Stimulated activated CD8-positive, alpha-beta memory T cell treated with anti-CD3 and anti-CD28 coated beads, Interleukin-4, amount 100 ng/mL, for 1 hour (primary cell): Measurements from ENCODE around the gene SHROOM3.
"Not testable (repeated sequence)": the region's sequence is repeated elsewhere in the genome, so short reads cannot be mapped to it uniquely, and the experiment has no call there.

Experiments used
- DNase-seq, 2 donors: peaks; one replicate each; pipeline ENCODE4 v3.0.0-alpha.2; 2020; ENCODE audit warnings: low read depth in 2 of 2, low spot score in 1 of 2

The SHROOM3 gene

DNA sequence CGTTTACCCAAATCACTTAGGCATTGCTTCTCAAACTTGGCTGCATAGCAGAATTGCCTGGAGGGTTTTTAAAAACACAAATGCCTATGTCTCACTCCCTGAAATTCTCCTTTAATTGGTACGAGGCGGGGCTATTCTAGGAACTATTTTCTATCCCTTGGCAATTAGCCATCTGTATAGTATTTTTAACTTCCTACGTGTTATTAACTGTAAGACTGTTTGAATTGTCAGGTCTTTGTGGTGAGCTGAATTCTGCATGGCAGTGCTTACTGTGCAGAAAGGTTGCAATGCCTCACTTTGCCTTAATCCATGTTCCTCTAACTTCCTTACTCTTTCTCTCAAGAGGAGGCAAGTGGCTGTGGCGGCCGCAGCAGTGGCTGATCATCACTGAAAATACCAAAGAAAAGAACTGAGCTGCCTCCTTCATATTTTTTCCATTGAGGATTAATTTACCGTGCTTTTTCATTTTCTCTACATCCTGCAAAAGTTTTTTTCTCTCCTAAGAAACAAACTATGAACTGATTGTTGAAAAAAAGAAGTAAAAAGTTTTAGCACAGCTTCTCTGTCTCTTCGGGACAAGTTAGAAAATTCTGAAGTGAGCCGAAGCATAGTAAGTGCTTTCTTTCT is at the start of gene SHROOM3:
Gene SHROOM3, plus strand, starts transcription at position 329 of the 627 bp plus-strand sequence. CDS start 824 bp downstream, outside the sequence.
- DNase-seq: no peak

DNA sequence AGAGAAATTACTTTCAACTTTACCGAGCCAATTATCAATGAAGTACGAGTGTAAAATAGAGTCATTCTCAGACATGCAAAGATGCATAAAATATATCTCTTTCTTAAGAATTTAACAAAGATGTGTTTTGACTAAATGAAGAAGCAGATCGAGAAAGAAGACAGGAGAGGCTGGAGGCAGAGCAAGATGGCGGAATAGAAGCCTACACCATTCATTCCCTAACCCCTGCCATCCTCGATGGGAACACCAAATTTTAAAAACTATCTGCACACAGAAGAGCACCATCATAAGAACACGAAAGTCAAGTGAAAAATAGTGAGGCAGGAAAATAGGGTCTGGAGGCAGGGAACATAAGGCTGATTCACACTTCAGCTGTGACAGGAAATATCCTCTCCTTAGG is 49.1 kb upstream of the SHROOM3 start:
- no peak for DNase-seq

DNA sequence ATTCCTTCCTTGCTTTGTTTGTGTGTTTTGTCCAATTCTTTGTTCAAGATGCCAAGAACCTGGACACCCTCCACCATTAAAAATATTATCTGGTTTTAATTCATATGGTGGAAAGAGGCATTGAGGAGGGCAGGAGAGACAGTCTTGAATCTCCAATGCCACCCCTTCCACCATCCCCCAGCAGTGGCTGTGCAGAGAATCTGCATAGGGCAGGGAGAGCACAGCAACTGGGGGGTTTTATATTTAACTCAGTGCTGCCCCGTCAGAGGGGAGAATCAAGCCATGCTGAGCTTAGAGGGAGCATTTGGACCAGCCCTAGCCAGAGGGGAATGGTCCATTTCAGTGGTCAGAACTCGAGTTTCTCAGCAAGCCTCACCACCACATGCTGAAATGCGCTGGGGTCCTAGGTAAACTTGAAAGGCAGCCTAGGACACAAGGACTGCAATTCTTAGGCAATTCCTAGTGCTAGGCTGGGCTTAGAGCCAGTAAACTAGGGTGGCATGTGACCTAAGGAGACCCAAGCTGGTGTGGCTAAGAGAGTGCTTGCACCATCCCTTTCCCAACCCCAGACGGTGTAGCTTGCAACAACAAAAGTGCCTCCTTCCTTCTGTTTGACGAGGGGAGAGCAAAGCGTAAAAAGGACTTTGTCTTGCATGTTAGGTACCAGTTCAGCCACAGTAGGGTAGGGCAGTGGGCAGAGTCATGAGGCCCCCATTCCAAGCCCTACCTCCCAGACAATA is 48.3 kb upstream of the SHROOM3 start:
- no peak for DNase-seq

DNA sequence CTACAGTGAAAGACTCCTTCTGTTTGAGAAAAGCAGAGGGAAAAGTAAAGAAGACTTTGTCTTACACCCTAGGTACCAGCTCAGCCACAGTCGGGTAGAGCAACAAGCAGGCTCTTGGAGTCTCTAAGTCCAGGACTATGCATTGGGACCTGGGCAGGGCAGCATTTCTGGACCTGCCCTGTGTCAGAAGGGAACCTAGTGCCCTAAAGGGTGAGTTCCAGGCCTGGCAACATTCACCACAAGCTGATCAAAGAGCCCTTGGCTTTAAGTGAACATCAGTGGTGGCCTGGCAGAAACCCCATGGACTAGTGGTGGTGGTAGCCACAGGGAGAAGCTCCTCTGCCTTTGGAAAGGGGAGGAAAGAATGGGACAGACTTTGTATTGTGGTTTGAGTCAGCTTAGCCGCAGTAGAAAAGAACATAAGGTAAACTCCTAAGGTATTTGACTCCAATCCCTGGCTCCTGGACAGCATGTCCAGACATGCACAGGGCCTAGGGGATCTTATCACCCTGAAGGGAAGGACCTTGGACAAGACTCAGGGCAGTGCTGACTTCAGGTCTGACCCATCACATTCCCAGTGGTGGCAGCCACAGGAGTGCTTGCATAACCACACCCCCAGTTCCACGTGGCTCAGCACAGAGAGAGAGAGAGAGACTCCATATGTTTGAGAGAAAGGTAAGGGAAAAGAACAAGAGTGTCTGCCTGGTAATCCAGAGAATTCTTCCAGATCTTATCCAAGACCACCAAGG is 46.7 kb upstream of the SHROOM3 start:
- no peak for DNase-seq

DNA sequence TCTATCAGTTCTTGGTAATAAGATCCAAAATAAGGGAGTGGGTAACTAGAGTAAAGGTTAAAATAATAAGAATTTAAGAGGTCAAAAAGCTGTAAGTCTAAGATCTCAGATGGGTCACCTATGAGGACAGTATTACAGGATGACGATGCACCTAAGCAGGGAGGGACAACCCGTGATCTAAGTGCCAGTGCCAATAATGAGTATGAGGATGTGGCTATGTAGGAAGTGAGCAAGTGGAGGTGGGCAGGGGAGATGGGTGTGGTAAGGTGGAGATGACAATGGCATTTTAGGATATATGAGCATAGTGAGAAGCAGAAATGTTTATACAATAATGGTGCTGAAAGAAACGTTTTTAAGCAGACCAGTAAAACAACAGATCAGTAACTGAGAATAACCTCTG is 33.4 kb upstream of the SHROOM3 start:
- no peak for DNase-seq

DNA sequence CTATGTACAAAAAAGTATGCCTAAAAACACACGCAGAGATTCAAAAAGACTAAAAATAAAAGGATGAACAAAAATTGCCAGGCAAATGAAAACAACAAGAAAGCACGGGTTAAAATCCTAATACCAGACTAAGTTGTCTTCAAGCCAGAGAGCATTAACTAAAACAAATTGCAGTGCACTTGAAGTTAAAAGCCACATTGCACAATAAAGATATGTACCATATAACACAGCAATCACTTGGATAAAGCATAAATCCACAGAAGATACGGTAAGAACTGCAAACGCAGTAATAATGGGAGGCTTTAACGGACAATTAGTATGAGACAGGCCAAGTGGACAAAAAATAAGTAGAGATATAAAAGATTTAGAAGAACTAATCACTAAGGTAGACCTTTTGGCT is 28.9 kb upstream of the SHROOM3 start:
- no peak for DNase-seq

DNA sequence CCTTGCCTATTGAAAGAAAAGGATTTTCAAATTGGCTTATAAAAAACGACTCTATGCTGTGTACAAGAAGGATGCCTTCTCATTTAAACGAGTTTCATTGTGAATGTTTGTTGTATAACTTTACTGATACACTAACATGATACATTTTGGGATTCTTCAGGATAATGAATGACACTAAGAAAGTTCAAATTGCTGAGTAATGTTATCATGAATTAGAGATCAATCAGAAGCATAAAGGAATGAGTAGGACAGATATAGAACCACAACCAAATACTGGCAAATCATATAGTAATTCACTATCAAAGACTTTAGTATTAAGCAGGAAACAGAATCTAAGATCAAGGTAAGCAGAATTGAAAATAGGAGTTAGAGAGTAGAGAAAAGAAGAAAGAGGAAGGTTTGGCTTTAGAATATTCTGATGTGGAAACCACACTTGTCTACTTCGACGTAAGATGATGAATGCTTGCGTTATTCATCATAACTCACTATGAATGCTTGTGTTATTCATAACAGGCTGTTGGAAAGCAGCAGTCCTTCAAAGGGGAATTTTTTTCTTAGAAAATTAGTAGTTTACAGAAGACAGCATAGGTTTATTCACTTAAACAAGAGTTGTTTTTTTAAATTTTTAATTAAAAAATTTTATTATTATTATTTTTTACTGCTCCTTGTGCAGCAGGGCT is 27.4 kb upstream of the SHROOM3 start:
- no peak for DNase-seq

DNA sequence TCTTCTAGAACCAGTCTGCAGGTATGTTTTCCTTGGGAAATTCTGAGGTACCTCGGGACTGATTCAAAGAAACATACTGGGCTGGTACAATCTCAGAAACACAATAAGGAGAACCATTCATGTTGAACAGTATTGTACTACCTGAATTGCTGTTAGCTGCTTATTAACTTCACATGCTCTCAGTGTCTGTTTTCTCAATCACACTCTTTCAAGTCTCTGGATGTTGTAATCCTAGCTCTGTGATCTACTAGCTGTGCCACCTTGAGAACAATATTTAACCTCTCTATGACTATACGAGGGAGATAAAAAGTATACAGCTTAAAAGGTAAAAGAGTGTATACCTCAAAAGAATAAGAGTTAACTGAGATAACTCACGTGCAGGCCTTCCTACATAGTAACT is 24.4 kb upstream of the SHROOM3 start:
- DNase-seq: no peak

DNA sequence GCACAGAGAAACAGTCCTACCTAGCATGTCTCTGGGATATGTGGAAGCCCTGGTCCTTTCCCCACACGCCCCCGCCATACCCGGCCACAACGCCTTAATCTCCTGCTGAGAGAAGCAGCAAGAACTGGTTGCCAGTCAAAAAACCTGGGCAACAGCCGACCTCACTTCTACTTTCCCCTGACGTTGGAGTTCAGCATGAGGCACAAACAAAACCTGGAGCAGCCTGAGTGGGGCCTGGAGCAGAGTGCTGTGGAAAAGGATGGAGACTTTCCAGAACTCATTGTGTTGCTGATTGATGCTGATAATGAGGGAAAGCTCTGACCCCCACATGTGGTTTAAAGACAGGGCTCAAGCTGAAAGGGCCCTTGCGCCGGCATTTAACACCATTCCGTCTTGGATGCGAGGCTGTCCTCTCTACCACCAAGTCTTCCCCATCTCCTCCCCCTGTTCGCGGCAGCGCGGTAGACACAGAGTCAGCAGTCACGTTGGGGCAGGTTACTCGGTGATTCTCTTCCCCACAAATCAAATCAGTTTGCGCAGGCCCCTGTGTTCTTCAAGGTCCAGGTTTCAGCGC is 14.8 kb upstream of the SHROOM3 start:
- DNase-seq: no peak

DNA sequence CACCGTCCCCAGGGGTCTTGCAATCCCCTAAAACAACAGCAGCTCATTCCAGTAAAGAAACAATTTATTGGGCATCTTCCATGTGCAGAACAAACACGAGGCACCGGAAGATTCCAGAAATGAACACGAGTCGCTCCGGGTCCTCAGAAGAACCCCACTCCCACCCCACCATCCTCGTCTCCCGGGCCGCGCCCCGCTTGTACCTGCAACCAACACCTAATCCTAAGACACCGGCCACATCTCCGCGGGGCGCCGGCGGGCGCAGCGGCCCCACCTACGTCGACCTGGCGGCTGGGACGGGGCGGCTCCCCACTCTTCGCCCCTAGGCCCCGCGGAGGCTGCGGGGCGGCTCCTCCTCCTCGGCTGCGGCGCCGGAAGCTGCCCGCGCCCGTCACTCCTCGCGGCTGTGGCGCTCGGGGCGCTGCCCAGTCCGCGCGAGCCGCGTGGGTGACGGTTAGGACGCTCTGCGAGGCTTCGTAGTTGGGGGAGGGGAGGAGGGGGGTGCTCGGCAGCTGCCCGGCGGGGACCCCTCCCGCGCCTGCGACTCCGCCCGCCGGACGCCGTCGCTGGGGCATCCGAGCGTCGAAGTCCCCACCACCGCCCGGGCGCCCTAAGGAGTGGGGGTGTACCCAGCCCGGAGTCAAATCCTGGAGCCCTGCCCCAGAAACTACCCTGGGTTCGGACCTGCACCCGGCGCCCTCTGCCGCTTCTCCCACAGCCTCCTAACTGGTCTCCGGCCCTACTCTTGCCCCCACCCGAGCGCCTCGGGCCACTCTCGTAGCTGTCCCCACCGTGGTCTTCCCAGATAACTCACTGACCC is 14.1 kb upstream of the SHROOM3 start, which contains the start of gene CCDC158:
Gene CCDC158, minus strand, starts transcription at position 380 of the 820 bp plus-strand sequence. CDS start 17,934 bp downstream, outside the sequence.
- no peak for DNase-seq

DNA sequence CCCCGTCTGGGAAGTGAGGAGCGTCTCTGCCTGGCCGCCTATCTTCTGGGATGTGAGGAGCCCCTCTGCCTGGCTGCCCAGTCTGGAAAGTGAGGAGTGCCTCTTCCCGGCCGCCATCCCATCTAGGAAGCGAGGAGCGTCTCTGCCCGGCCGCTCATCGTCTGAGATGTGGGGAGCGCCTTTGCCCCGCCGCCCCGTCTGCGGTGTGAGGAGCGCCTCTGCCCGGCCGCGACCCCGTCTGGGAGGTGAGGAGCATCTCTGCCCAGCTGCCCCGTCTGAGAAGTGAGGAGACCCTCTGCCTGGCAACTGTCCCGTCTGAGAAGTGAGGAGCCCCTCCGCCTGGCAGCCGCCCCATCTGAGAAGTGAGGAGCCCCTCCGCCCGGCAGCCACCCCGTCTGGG is 11.9 kb upstream of the SHROOM3 start:
- not testable (repeated sequence) for DNase-seq

DNA sequence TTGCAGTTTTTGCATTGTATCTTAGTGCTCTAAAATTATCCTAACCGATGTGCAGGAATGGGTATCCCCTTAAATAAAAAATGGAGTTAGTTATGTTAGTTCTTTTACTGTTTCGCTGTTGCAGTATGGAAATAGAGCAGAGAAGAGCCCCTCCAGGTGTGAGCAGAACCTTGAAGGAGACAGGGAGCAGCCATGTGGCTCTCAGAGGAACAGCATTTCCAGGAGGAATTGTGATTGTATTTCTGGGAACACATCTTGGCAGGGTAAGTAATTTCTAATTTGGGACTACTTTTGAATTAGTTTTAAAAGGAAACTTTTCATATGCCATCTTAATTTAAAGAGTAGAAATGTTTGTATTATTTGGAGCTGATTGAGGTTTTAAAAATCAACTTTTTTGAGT is 8.8 kb upstream of the SHROOM3 start:
- DNase-seq: no peak

DNA sequence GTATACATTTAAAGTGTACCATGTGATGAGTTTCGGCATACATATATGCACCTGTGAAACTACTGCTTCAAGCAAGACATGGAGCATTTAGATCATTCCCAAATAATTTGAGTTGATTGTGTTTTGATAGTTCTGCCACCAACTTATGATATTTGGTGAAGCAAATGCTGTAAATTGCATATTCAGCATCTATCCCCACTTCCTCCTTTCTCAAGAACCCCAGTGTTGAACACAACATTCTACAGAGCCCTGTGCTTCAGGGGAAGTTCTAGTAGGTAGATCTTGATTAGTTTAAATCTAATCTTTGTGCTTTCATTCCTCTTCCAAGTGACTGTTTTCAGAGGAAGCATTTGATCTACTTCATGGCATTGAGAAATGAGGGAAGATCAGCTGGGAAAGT is 5.4 kb upstream of the SHROOM3 start:
- no peak for DNase-seq

DNA sequence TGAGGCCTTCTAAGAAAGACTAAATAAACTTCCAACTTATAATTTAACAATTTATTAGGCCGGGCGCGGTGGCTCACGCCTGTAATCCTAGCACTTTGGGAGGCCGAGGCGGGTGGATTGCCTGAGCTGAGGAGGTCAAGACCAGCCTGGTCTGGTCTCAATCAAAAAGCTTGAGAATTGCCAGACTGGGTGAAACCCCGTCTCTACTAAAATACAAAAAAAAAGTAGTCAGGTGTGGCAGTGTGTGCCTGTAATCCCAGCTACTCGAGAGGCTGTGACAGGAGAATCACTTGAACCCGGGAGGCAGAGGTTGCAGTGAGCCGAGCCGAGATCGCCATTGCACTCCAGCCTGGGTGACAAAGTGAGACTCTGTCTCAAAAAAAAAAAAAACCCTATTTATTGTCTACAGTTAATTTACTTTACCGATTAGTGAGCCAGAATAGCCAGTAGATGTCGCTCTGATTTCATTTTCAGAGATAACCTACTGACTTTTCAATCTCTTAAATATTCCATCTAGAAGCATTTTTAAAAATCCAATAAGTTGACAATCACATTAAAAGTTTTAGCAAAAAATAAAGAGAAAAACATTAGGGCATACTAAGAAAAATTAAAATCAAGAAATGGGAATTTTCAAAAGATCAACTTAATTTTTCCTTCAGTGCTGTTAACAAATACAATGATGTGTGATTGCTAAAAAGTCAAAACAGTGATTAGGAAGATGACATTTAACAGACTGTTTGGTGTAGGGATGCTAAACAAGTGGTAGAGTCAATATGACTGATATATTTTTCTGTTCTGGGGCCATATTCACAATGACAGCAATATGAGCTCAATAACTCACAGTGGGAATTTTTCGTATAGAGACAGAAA is 4.3 kb upstream of the SHROOM3 start:
- no peak for DNase-seq

DNA sequence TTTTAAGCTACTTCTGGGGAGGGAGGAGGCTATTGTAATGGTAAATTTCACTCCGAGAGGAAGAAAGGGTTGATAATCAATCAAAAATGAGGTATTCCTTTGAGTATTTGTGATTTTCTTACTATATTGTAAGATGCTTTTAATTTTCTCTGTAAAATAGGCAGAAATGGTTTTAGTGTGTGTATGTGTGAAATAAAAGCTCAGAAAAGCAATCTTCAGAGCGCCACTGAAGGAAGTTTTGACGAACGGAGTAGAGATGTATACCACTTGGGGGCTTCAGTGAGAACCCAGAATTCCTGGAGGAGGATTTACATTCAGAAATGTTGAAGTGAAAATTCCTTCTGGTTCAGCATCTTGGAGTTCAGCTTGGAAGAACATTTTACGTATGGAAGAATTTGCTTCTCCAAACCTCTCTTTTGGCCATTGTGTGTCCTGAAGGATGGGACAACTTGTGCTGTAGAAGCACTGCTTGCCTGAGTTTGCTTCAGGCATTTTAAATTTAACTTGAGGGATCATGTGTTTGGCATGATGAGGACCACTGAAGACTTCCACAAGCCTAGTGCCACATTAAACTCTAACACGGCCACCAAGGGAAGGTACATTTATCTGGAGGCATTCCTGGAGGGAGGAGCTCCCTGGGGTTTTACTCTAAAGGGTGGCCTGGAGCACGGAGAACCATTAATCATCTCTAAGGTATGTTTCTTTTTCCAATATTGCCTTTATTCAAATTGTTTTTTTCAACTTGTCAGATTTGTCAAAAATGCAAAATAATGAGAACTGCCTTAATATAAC is 695 bp downstream of the SHROOM3 start:
- DNase-seq: no peak

DNA sequence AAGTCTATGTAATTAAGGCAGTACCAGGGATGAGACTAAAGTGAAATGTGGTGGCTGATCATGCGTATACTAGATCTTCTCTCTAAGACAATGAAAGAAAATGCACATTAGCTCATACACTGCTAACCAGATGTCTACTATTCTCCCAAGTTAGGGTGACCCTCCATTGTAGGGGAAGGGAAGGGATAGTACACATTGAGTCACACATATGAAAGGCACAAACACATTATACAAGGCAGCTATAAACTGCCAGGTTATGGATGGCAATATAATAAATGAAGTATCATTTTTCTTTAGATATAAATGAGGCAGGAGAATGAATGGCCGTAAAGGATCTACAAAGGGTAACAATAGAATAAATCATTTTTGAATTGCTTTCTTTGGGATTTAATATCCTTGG is 4.5 kb downstream of the SHROOM3 start:
- no peak for DNase-seq

DNA sequence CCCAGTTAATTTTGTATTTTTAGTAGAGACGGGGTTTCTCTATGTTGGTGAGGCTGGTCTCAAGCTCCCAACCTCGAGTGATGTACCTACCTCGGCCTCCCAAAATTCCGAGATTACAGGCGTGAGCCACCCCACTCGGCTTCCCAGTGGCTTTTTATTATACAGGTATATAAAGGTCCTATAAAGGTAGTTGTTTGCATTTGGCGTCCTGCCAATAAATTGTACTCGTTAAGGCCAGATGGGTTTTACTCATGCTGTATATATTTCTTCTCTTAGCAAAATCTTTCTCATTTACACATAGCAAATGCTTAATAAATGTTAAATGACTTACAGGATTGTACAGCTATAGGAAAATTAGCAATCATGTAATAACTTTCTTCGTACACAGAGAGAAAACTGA is 6.9 kb downstream of the SHROOM3 start:
- DNase-seq: no peak

DNA sequence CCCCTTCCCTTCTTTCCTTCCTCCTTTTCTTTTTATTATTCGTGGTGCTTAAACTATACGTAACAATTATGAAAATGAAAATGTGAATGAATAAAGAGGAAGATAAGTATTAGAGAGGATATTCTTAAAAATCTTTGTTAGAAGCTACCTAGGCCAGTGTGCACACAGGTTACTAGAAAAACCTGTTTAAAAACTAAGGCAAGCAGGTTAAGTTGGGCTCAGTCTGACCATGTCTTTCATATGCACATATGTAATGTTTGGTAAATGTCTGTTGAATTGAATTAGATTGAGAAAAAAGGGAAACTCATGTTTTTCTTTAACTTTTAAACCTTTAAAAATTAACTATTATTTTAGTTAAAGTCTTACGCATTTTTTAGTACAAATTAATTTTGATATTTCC is 7.8 kb downstream of the SHROOM3 start:
- DNase-seq: no peak

DNA sequence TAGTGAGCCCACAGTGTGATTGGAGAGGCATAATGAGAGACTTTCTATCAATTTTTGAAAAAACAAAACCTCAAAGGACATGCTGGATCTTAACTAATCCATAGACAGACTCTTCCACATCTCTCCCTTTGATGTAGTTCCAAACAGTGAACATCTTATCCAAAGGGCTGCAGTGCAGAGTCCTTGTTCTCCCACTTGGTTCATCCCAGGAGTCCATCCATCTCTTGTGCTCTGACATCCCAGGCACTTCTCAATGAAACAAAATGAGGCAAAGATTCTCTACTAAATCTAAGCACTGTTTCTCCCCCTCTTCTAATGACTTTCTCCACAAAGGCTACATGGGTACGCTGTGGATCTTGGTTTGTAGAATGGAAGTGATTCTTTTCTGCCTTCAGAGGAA is 8.3 kb downstream of the SHROOM3 start:
- DNase-seq: no peak
